Right atrium auricular region (tissue), 2 donors: ENCODE measurements around the gene QARS1. TPM values are rescaled to one million over a fixed set of nuclear protein-coding genes. Genes with fewer than 3 reads are reported as not detected.

ENCODE experiments used
- DNase-seq: peaks from one replicate; pipeline ENCODE4 v3.0.0-alpha.2; 2019; ENCODE audit warnings: low spot score
- H3K27ac ChIP-seq, 2 donors: fragments of 200-600 bp; sonication (generic); 1 replicate in 1 of 2; 2 replicates in 1 of 2; pipeline ENCODE4 v1.5.1; 2016 to 2019
- H3K27me3 ChIP-seq, 2 donors: fragments of 200-600 bp; sonication (generic); one replicate each; pipeline versions ENCODE4 v1.5.1 to v1.6.0; 2017 to 2019
- H3K36me3 ChIP-seq: fragments of 200-600 bp; sonication (generic); one replicate; pipeline ENCODE4 v1.5.1; 2016
- H3K4me1 ChIP-seq, 2 donors: fragments of 200-600 bp; sonication (generic); one replicate each; pipeline versions ENCODE4 v1.5.1 to v1.6.0; 2017 to 2019
- H3K4me3 ChIP-seq, 2 donors: fragments of 200-600 bp; sonication (generic); 1 replicate in 1 of 2; 2 replicates in 1 of 2; pipeline ENCODE4 v1.5.1; 2017 to 2019; ENCODE audit warnings: mild to moderate bottlenecking in 1 of 2, moderate library complexity in 1 of 2
- H3K9me3 ChIP-seq, 2 donors: fragments of 200-600 bp; sonication (generic); one replicate each; pipeline ENCODE4 v1.5.1; 2019
- CTCF ChIP-seq, 2 donors: fragments of 200-600 bp; sonication (generic); IDR thresholded peaks; one replicate each; pipeline ENCODE4 v1.5.1; 2019; ENCODE audit warnings: antibody characterized with exemption in 2 of 2
- total RNA-seq, 2 donors: library from RNA; depleted of rRNA; stranded (reverse); fragments of >200 nt; gene quantifications; one replicate each; pipeline ENCODE4 v1.1.0, GENCODE V29; 2016

QARS1 gene
- total RNA-seq, 2 donors from 2014 or later, result 118 to 138 TPM

GRCh38 chr3:49120096-49120437 lies 15.5 kb upstream of the QARS1 start:
- H3K4me1 ChIP-seq, result peaks cover 0 to 20% of the 10 kb centered on the region in 2 donors
- H3K27ac ChIP-seq, result peak overlapping the region; percentile 94
- H3K27me3 ChIP-seq, result no peaks in the 10 kb centered on the region
- DNase-seq, result no peak
- no peak for TF ChIP-seq CTCF (IDR thresholded peaks at IDR 0.05)
- H3K4me3 ChIP-seq, result peak overlapping the region; percentile 84 to 96
- H3K9me3 ChIP-seq, result no peaks in the 10 kb centered on the region
- peaks cover 79% of the 10 kb centered on the region for H3K36me3 ChIP-seq

GRCh38 chr3:49119439-49119838 lies 14.9 kb upstream of the QARS1 start:
- Histone ChIP-seq H3K27me3 (no peaks in the 10 kb centered on the region), H3K4me3 (peak overlapping the region; percentile 84 to 96), H3K27ac (peak overlapping the region; percentile 94), H3K36me3 (peaks cover 79% of the 10 kb centered on the region), H3K4me1 (peaks cover 0 to 20% of the 10 kb centered on the region in 2 donors), H3K9me3 (no peaks in the 10 kb centered on the region)
- no peak for DNase-seq
- TF ChIP-seq CTCF (IDR thresholded peaks at IDR 0.05), result no peak

GRCh38 chr3:49119036-49119435 lies 14.5 kb upstream of the QARS1 start:
- Histone ChIP-seq H3K9me3 (no peaks in the 10 kb centered on the region), H3K4me3 (peak overlapping the region in 1 of 2 donors; percentile 96), H3K36me3 (peaks cover 79% of the 10 kb centered on the region), H3K27ac (peak overlapping the region; percentile 94), H3K27me3 (no peaks in the 10 kb centered on the region), H3K4me1 (peaks cover 0 to 20% of the 10 kb centered on the region in 2 donors)
- TF ChIP-seq CTCF (IDR thresholded peaks at IDR 0.05), result no peak
- DNase-seq, result no peak

- Histone ChIP-seq H3K36me3 (peaks cover 98% of the 10 kb centered on the region), H3K27me3 (no peaks in the 10 kb centered on the region), H3K4me3 (no peak overlapping the region), H3K27ac (no peak overlapping the region), H3K9me3 (no peaks in the 10 kb centered on the region), H3K4me1 (no peaks in the 10 kb centered on the region)
- DNase-seq, result no peak
- no peak for TF ChIP-seq CTCF (IDR thresholded peaks at IDR 0.05)
Observed at GRCh38 chr3:49112262-49112661, 7.7 kb upstream of the QARS1 start.

GRCh38 chr3:49111347-49111746 lies 6.8 kb upstream of the QARS1 start:
- Histone ChIP-seq H3K36me3 (peaks cover 90% of the 10 kb centered on the region), H3K4me1 (no peaks in the 10 kb centered on the region), H3K9me3 (no peaks in the 10 kb centered on the region), H3K4me3 (no peak overlapping the region), H3K27ac (no peak overlapping the region), H3K27me3 (no peaks in the 10 kb centered on the region)
- no peak for DNase-seq
- TF ChIP-seq CTCF (IDR thresholded peaks at IDR 0.05), result no peak

- no peak for DNase-seq
- H3K27me3 ChIP-seq, result no peaks in the 10 kb centered on the region
- H3K4me1 ChIP-seq, result peaks cover 0 to 4% of the 10 kb centered on the region in 2 donors
- H3K9me3 ChIP-seq, result no peaks in the 10 kb centered on the region
- no peak overlapping the region for H3K27ac ChIP-seq
- no peak overlapping the region for H3K4me3 ChIP-seq
- H3K36me3 ChIP-seq, result peaks cover 84% of the 10 kb centered on the region
- no peak for TF ChIP-seq CTCF (IDR thresholded peaks at IDR 0.05)
Observed at GRCh38 chr3:49110780-49111179, 6.2 kb upstream of the QARS1 start.
